Measurements from ENCODE around the gene GREM2.

GRCh38 chr1:240515505-240515904, 96.5 kb downstream of the GREM2 start:
- TF ChIP-seq CTCF (conservative IDR thresholded peaks at IDR 0.05; ENCODE audit: low read depth, low read length) (no peak), POLR2A (IDR thresholded peaks at IDR 0.05; ENCODE audit: low read depth, low read length) (no peak)
- TF ChIP-seq, protein P1, sequence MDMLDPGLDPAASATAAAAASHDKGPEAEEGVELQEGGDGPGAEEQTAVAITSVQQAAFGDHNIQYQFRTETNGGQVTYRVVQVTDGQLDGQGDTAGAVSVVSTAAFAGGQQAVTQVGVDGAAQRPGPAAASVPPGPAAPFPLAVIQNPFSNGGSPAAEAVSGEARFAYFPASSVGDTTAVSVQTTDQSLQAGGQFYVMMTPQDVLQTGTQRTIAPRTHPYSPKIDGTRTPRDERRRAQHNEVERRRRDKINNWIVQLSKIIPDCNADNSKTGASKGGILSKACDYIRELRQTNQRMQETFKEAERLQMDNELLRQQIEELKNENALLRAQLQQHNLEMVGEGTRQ (IDR thresholded peaks at IDR 0.05; ENCODE audit: low read depth, low read length), result no peak

Data from IMR-90 (cell line).